K562 (cell line): ENCODE measurements around the gene TMCO4. TPM values are rescaled to one million over a fixed set of nuclear protein-coding genes. Genes with fewer than 3 reads are reported as not detected.

ENCODE experiments used
- ATAC-seq: fragments of 200-7000 bp; cut with Tn5 transposase; 3 replicates; pipeline ENCODE4 v1.9.1; 2020; ENCODE audit warnings: moderate library complexity
- BruUV-seq: library from RNA; stranded (reverse); fragments of 400-500 nt; replicated peaks from 2 replicates; lab custom pipeline; 2021; lab: Mats Ljungman, UMichigan
- CTCF ChIA-PET: fragments of 300-600 bp; formaldehyde crosslinking; extraction: SDS; loops from one replicate; lab custom pipeline; 2021; ENCODE audit warnings: low intra/inter-chr PET ratio; lab: Yijun Ruan, JAX
- POLR2A ChIA-PET: fragments of 300-600, 350-650 bp; sonication (Branson Sonifier 250); formaldehyde crosslinking; extraction: SDS; loops from one replicate; lab custom pipeline; 2021; ENCODE audit warnings: antibody characterized with exemption, inconsistent platforms; lab: Yijun Ruan, JAX
- DNase-seq, 4 experiments: peaks; one replicate each; pipeline versions ENCODE4 v3.0.0 to v3.0.0-alpha.2; 2011 to 2018; ENCODE audit warnings: low spot score in 3 of 4, mixed read lengths in 3 of 4; ENCODE audit errors: extremely low read depth in 1 of 4
- FAIRE-seq: peaks from 2 replicates; lab custom pipeline; 2011; peaks lifted over from hg19 to GRCh38; lab: Jason Lieb, UNC
- H2AFZ ChIP-seq: 2 replicates; pipeline ENCODE4 v1.6.0; 2011; ENCODE audit warnings: low read depth, low read length, control low read depth, inconsistent platforms
- H3K27ac ChIP-seq: fragments of 200-600 bp; 3 replicates; pipeline ENCODE4 v1.8.0; 2011; ENCODE audit warnings: low read depth, mild to moderate bottlenecking, control low read depth, inconsistent platforms, low read length, moderate library complexity, mixed read lengths; ENCODE audit errors: extremely low read depth
- H3K27me3 ChIP-seq, 2 experiments: fragments of 300-600 bp in 1 of 2; 2 replicates in 1 of 2; 3 replicates in 1 of 2; pipeline versions ENCODE4 v1.6.0 to v1.8.0; 2011; ENCODE audit warnings: inconsistent platforms in 2 of 2, low read length in 2 of 2, mild to moderate bottlenecking in 1 of 2, mixed read lengths in 1 of 2, moderate library complexity in 1 of 2; ENCODE audit not compliant: control insufficient read depth in 2 of 2, insufficient read depth in 2 of 2
- H3K36me3 ChIP-seq: fragments of 300-600 bp; 3 replicates; pipeline ENCODE4 v1.8.0; 2011; ENCODE audit warnings: mild to moderate bottlenecking, low read length, inconsistent platforms; ENCODE audit not compliant: control insufficient read depth, insufficient read depth
- H3K4me1 ChIP-seq, 2 experiments: fragments of 200-600 bp in 1 of 2; replicated peaks in 1 of 2; 2 replicates in 1 of 2; 3 replicates in 1 of 2; pipeline versions ENCODE4 v1.5.1 to v1.8.0; 2011; ENCODE audit warnings: inconsistent platforms in 2 of 2, low read length in 2 of 2, mild to moderate bottlenecking in 1 of 2, mixed read lengths in 1 of 2, moderate library complexity in 1 of 2; ENCODE audit not compliant: control insufficient read depth in 2 of 2, insufficient read depth in 2 of 2
- H3K4me2 ChIP-seq: 2 replicates; pipeline ENCODE4 v1.6.1; 2011; ENCODE audit warnings: low read length, control low read depth, inconsistent platforms, mixed read lengths; ENCODE audit not compliant: insufficient read depth
- H3K4me3 ChIP-seq: fragments of 200-600 bp; sonication (generic), shearing (Covaris generic); 2 replicates; pipeline ENCODE4 v1.5.1; 2016; ENCODE audit warnings: control low read depth, inconsistent platforms
- H3K79me2 ChIP-seq: fragments of 200-600 bp; 3 replicates; pipeline ENCODE4 v1.8.0; 2011; ENCODE audit warnings: low read length, inconsistent platforms; ENCODE audit not compliant: control insufficient read depth, insufficient read depth
- H3K9ac ChIP-seq, 2 experiments: 2 replicates each; pipeline versions ENCODE4 v1.6.0 to v1.6.1; 2011; ENCODE audit warnings: low read depth in 2 of 2, low read length in 2 of 2, control low read depth in 1 of 2, inconsistent platforms in 1 of 2, mild to moderate bottlenecking in 1 of 2, mixed read lengths in 1 of 2; ENCODE audit not compliant: insufficient read depth in 1 of 2
- H3K9me1 ChIP-seq: one replicate; pipeline ENCODE4 v1.6.0; 2011; ENCODE audit warnings: inconsistent platforms, mild to moderate bottlenecking, low read length, moderate library complexity; ENCODE audit not compliant: control insufficient read depth, insufficient read depth
- H3K9me3 ChIP-seq: replicated peaks from 2 replicates; pipeline ENCODE4 v1.5.1; 2011; ENCODE audit warnings: low read depth, low read length, inconsistent platforms; ENCODE audit not compliant: control insufficient read depth, insufficient read depth
- H4K20me1 ChIP-seq: replicated peaks from 2 replicates; pipeline ENCODE4 v1.6.1; 2011; ENCODE audit warnings: low read length, inconsistent platforms, mixed read lengths; ENCODE audit not compliant: control insufficient read depth, insufficient read depth
- ARID2 ChIP-seq: fragments of 450-650 bp; IDR thresholded peaks from 2 replicates; pipeline ENCODE4 v1.6.1; 2017; ENCODE audit warnings: antibody characterized with exemption, mild to moderate bottlenecking
- GTF2F1 ChIP-seq: IDR thresholded peaks from 2 replicates; pipeline ENCODE4 v1.6.1; 2011; ENCODE audit warnings: low read depth, low read length, improper control_type of control experiment
- HNRNPH1 ChIP-seq: fragments of 200-400 bp; formaldehyde crosslinking; optimal IDR thresholded peaks from 2 replicates; pipeline ENCODE3; 2017; ENCODE audit warnings: low read depth, mild to moderate bottlenecking, low read length, moderate library complexity
- KDM4B ChIP-seq, 2 experiments: fragments of 450-650 bp in 1 of 2; sonication (generic) in 1 of 2; IDR thresholded peaks; 2 replicates each; pipeline ENCODE4 v1.6.1; 2016 to 2017; ENCODE audit warnings: borderline replicate concordance in 2 of 2, antibody characterized with exemption in 1 of 2, low read depth in 1 of 2, mild to moderate bottlenecking in 1 of 2
- MYC ChIP-seq, 2 experiments: fragments of 250-450 bp in 1 of 2; sonication (Bioruptor Pico) in 1 of 2; IDR thresholded peaks; 2 replicates each; pipeline versions ENCODE4 v1.5.1 to v1.6.1; 2012 to 2021; ENCODE audit warnings: low read depth in 2 of 2, borderline replicate concordance in 1 of 2, improper control_type of control experiment in 1 of 2, low read length in 1 of 2, mild to moderate bottlenecking in 1 of 2, moderate library complexity in 1 of 2
- SOX6 ChIP-seq: fragments of 450-650 bp; IDR thresholded peaks from 2 replicates; pipeline ENCODE4 v1.6.1; 2014; ENCODE audit warnings: mild to moderate bottlenecking
- TCF7L2 ChIP-seq: fragments of 150-350 bp; IDR thresholded peaks from 2 replicates; pipeline ENCODE4 v1.6.1; 2016; ENCODE audit warnings: low read depth, mild to moderate bottlenecking, low read length, moderate library complexity
- XRCC4 ChIP-seq: IDR thresholded peaks from one replicate; pipeline ENCODE4 v1.6.1; 2011; ENCODE audit not compliant: insufficient read depth, insufficient read length; ENCODE audit errors: extremely low read depth
- ZFX ChIP-seq: sonication (generic); formaldehyde crosslinking; IDR thresholded peaks from 2 replicates; pipeline ENCODE4 v1.8.0; 2022; ENCODE audit warnings: mild to moderate bottlenecking, missing genetic modification reagents, moderate library complexity
- WGBS: fragments of 100-300 bp; shearing (Covaris generic); methylation state at CpG from one replicate; pipeline ENCODE4 v1.1.6; 2016; ENCODE audit warnings: low coverage, mixed read lengths; ENCODE audit not compliant: insufficient coverage; ENCODE audit errors: missing lambda C conversion rate; 5-methylcytosine and 5-hydroxymethylcytosine counted together
- in situ Hi-C: fragments of 300-500 bp; cut with MboI; formaldehyde crosslinking; loops from 4 replicates; pipeline ENCODE4 v1.15.0; 2018; ENCODE audit warnings: inconsistent platforms, mixed read lengths
- intact Hi-C: fragments of 100-400 bp; cut with micrococcal nuclease; formaldehyde crosslinking; loops from 2 replicates; pipeline ENCODE4 v1.14.2; 2022
- polyA plus RNA-seq, 8 experiments: library from polyadenylated mRNA; depleted of rRNA in 4 of 8; stranded (reverse) in 5 of 8; unstranded in 3 of 8; fragments of >200 nt; fragmentation: Nextera tagmentation in 2 of 8; fragmentation: Illumina TruSeq in 1 of 8; extraction: Ambion mirVana in 2 of 8; extraction: Trizol in 1 of 8; gene quantifications; 2 replicates each; pipeline versions ENCODE4 v1.2.1 to v1.2.3, GENCODE V29; 2011 to 2014; ENCODE audit warnings: inconsistent platforms in 1 of 8, missing spikeins in 1 of 8
- total RNA-seq, 7 experiments: library from RNA; depleted of rRNA in 6 of 7; stranded (reverse); fragments of >200 nt in 6 of 7; fragmentation: Illumina TruSeq in 2 of 7; extraction: Trizol in 2 of 7; gene quantifications; 2 replicates each; pipeline versions ENCODE4 v1.2.1 to v1.2.3, GENCODE V29; 2011 to 2021; ENCODE audit warnings: low replicate concordance in 1 of 7
- TF ChIP-seq, protein P1 (sequence below): sonication (generic); formaldehyde crosslinking; IDR thresholded peaks from 2 replicates; pipeline ENCODE4 v1.9.0; 2022; ENCODE audit warnings: mild to moderate bottlenecking, missing genetic modification reagents
- TF ChIP-seq, protein P2 (sequence below): fragments of 450-650 bp; formaldehyde crosslinking; IDR thresholded peaks from 2 replicates; pipeline ENCODE4 v1.4.0; 2022; ENCODE audit warnings: missing genetic modification characterization
- TF ChIP-seq, protein P3 (sequence below): fragments of 250-450 bp; sonication (Bioruptor Pico); IDR thresholded peaks from 2 replicates; pipeline ENCODE4 v1.9.0; 2021; ENCODE audit warnings: mild to moderate bottlenecking
- TF ChIP-seq, protein P4 (sequence below): fragments of 200-800 bp; sonication (Bioruptor generic); IDR thresholded peaks from 2 replicates; pipeline ENCODE4 v1.6.1; 2017; ENCODE audit warnings: missing genetic modification characterization, missing compliant biosample characterization
- TF ChIP-seq, protein P5 (sequence below): sonication (generic); formaldehyde crosslinking; IDR thresholded peaks from 2 replicates; pipeline ENCODE4 v1.4.0; 2020; ENCODE audit warnings: mild to moderate bottlenecking, missing genetic modification reagents
- TF ChIP-seq, protein P6 (sequence below): IDR thresholded peaks from 2 replicates; pipeline ENCODE4 v1.6.1; 2014; ENCODE audit warnings: antibody characterized with exemption

TMCO4 gene
- total and polyA plus RNA-seq, 9 of the 15 experiments (the other 6 are each of a cell fraction or from before 2014, with no cell fraction given), result 0.06 to 2.1 (median 1.2) TPM

DNA sequence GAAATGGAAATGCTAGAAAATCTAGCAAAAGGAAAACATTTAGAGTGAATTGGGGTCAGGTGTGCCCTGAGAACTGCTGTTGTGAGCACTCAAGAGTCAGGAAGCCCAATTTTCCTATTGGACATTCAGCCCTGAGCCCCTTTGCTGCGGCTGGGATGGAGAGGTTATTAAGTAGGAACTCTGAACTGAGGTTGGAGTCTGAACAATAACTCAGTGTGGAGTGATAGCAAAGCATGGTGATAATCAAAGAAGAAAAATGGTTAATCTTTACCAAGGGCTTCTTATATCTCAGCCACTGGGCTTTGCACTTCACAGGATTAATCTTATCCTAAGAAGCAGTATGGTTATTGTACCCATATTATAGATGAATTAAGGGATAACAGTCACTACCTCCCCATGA, 52.0 kb downstream of the TMCO4 start (continued):
- TF ChIP-seq ARID2 (no peak), HNRNPH1 (no peak), ZFX (CRISPR knock-in tag) (no peak), MYC (IDR thresholded peaks at IDR 0.05; ENCODE audit: low read depth, low read length) (no peak), MYC (CRISPR knock-in tag; IDR thresholded peaks at IDR 0.05; ENCODE audit: borderline replicate concordance, low read depth) (no peak)
- TF ChIP-seq, protein P1, sequence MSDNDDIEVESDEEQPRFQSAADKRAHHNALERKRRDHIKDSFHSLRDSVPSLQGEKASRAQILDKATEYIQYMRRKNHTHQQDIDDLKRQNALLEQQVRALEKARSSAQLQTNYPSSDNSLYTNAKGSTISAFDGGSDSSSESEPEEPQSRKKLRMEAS (CRISPR knock-in tag), result no peak
- TF ChIP-seq, protein P2, sequence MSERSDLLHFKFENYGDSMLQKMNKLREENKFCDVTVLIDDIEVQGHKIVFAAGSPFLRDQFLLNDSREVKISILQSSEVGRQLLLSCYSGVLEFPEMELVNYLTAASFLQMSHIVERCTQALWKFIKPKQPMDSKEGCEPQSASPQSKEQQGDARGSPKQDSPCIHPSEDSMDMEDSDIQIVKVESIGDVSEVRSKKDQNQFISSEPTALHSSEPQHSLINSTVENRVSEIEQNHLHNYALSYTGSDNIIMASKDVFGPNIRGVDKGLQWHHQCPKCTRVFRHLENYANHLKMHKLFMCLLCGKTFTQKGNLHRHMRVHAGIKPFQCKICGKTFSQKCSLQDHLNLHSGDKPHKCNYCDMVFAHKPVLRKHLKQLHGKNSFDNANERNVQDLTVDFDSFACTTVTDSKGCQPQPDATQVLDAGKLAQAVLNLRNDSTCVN (CRISPR knock-in tag), result no peak
- TF ChIP-seq, all 486 proteins: peak for 0

DNA sequence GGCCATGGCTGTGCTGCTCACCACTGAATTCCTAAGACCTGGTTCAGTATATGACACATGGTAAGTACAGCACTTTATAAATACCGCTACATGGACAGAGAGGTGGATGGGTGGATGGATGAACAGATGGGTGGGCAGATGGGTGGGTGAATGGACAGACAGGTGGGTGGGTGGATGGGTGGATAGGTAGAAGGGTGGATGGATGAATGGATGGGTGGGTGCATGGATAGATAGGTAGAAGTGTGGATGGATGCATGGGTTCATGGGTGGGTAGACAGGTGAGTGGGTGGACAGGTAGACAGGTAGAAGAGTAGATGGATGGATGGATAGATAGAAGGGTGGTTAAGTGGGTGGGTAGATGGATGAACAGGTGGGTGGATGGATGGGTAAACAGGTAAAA, 54.8 kb downstream of the TMCO4 start:
- H3K79me2 ChIP-seq, result no peaks in the 10 kb centered on the region
- CTCF ChIA-PET, result no interaction called here
- peaks cover 14% of the 10 kb centered on the region for H4K20me1 ChIP-seq
- intact Hi-C loops, result no loop called here
- H3K9ac ChIP-seq, result no peak overlapping the region
- no peak for FAIRE-seq
- H3K27ac ChIP-seq, result no peak overlapping the region
- H3K4me1 ChIP-seq, result no peaks in the 10 kb centered on the region
- no peak overlapping the region for H3K4me2 ChIP-seq
- in situ Hi-C loops, result no loop called here
- 0% methylated on average over 1 of the region's 1 CpG for WGBS
- no peak for ATAC-seq
- peaks cover 46 to 72% of the 10 kb centered on the region in 2 experiments for H3K27me3 ChIP-seq
- DNase-seq, result no peak
- H2AFZ ChIP-seq, result no peak overlapping the region
- no TSS peak for BruUV-seq
- H3K4me3 ChIP-seq, result no peak overlapping the region
- no peaks in the 10 kb centered on the region for H3K9me1 ChIP-seq
- H3K36me3 ChIP-seq, result no peaks in the 10 kb centered on the region
- POLR2A ChIA-PET, result no interaction called here
- no peaks in the 10 kb centered on the region for H3K9me3 ChIP-seq
- TF ChIP-seq KDM4B (IDR thresholded peaks at IDR 0.05; ENCODE audit: borderline replicate concordance in 2 of 2, low read depth in 1 of 2), result no peak
- TF ChIP-seq TCF7L2, result no peak
- TF ChIP-seq XRCC4, result no peak
- TF ChIP-seq GTF2F1, result no peak
- TF ChIP-seq, protein P3, sequence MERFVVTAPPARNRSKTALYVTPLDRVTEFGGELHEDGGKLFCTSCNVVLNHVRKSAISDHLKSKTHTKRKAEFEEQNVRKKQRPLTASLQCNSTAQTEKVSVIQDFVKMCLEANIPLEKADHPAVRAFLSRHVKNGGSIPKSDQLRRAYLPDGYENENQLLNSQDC (CRISPR knock-in tag), result no peak
- TF ChIP-seq, protein P4, sequence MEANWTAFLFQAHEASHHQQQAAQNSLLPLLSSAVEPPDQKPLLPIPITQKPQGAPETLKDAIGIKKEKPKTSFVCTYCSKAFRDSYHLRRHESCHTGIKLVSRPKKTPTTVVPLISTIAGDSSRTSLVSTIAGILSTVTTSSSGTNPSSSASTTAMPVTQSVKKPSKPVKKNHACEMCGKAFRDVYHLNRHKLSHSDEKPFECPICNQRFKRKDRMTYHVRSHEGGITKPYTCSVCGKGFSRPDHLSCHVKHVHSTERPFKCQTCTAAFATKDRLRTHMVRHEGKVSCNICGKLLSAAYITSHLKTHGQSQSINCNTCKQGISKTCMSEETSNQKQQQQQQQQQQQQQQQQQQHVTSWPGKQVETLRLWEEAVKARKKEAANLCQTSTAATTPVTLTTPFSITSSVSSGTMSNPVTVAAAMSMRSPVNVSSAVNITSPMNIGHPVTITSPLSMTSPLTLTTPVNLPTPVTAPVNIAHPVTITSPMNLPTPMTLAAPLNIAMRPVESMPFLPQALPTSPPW (CRISPR knock-in tag), result no peak
- TF ChIP-seq, protein P5, sequence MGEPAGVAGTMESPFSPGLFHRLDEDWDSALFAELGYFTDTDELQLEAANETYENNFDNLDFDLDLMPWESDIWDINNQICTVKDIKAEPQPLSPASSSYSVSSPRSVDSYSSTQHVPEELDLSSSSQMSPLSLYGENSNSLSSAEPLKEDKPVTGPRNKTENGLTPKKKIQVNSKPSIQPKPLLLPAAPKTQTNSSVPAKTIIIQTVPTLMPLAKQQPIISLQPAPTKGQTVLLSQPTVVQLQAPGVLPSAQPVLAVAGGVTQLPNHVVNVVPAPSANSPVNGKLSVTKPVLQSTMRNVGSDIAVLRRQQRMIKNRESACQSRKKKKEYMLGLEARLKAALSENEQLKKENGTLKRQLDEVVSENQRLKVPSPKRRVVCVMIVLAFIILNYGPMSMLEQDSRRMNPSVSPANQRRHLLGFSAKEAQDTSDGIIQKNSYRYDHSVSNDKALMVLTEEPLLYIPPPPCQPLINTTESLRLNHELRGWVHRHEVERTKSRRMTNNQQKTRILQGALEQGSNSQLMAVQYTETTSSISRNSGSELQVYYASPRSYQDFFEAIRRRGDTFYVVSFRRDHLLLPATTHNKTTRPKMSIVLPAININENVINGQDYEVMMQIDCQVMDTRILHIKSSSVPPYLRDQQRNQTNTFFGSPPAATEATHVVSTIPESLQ (CRISPR knock-in tag), result no peak
- TF ChIP-seq, protein P6, sequence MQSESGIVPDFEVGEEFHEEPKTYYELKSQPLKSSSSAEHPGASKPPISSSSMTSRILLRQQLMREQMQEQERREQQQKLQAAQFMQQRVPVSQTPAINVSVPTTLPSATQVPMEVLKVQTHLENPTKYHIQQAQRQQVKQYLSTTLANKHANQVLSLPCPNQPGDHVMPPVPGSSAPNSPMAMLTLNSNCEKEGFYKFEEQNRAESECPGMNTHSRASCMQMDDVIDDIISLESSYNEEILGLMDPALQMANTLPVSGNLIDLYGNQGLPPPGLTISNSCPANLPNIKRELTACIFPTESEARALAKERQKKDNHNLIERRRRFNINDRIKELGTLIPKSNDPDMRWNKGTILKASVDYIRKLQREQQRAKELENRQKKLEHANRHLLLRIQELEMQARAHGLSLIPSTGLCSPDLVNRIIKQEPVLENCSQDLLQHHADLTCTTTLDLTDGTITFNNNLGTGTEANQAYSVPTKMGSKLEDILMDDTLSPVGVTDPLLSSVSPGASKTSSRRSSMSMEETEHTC, result no peak
- no peak for TF ChIP-seq SOX6
